ENCODE results near the gene EYA2. TPM values are rescaled to one million over a fixed set of nuclear protein-coding genes. Genes with fewer than 3 reads are reported as not detected.

EYA2 gene
- total and polyA plus RNA-seq, 2 donors (not counting 3 experiments of a cell fraction or from before 2014, with no cell fraction given): not detected

GRCh38 chr20:46984405-46984804 is 89.8 kb downstream of the EYA2 start:
- Histone ChIP-seq H3K9ac (replicated peaks; ENCODE audit: extremely low read depth, insufficient read depth, low read length) (no peak overlapping the region), H3K9me3 (replicated peaks; ENCODE audit: control insufficient read depth, insufficient read depth, low read length) (no peaks in the 10 kb centered on the region), H3K4me3 (replicated peaks in 1 of 3; ENCODE audit: insufficient read depth in 1 of 3, low read depth in 1 of 3, low read length in 3 of 3) (no peak overlapping the region), H3K4me1 (ENCODE audit: control insufficient read depth, extremely low read depth, insufficient read depth, low read length) (no peaks in the 10 kb centered on the region), H3K27ac (ENCODE audit: insufficient read depth, low read depth, low read length) (no peak overlapping the region), H3K27me3 (ENCODE audit: control insufficient read depth in 2 of 2, insufficient read depth in 2 of 2, low read length in 2 of 2) (no peaks in the 10 kb centered on the region), H4K20me1 (replicated peaks; ENCODE audit: control insufficient read depth, extremely low read depth, insufficient read depth, low read length) (no peaks in the 10 kb centered on the region), H3K36me3 (ENCODE audit: control insufficient read depth in 2 of 2, extremely low read depth in 1 of 2, insufficient read depth in 2 of 2, low read length in 2 of 2) (no peaks in the 10 kb centered on the region), H3K9me1 (replicated peaks; ENCODE audit: control insufficient read depth, extremely low read depth, insufficient read depth, low read length) (no peaks in the 10 kb centered on the region), H2AFZ (ENCODE audit: low read depth, low read length) (no peak overlapping the region), H3K79me2 (ENCODE audit: control insufficient read depth, insufficient read depth, low read length) (no peaks in the 10 kb centered on the region), H3K4me2 (ENCODE audit: insufficient read depth, low read length) (no peak overlapping the region)
- intact Hi-C loops (cut with micrococcal nuclease) (no loop called here), dilution Hi-C loops (cut with MboI; ENCODE audit: extremely low pct_ligation_motif_present, low sequenced_read_pairs) (no loop called here)
- ChIA-PET CTCF (no interaction called here), POLR2A (no interaction called here)
- FAIRE-seq (no peak), DNase-seq (ENCODE audit: low read depth, low spot score) (no peak)
- no TSS peak for BruUV-seq (replicated peaks)
- no peak for TF ChIP-seq JUN (IDR thresholded peaks at IDR 0.05; ENCODE audit: borderline replicate concordance, insufficient read depth, insufficient read length, low read depth)

DNA sequence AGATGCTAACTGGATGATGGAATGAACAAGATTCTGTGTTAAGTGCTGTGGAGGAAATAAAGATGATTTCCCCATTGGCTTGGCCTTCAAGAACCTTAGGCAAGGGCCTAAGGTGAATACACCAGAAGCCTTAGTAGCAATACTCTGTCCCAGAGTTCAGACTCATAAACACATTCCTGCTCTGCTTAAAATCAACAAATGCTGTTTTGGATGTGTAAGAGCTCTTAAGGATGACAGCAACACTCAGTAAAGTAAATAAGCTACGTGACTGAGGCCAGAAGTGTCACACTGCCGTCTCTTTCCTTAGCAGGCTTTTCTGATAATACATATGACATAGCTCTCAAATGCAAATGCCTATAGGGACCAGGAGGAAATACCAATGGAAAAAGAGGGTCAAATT is 90.6 kb downstream of the EYA2 start:
- no peak overlapping the region for H2AFZ ChIP-seq (ENCODE audit: low read depth, low read length)
- H3K9ac ChIP-seq (replicated peaks; ENCODE audit: extremely low read depth, insufficient read depth, low read length): no peak overlapping the region
- no peaks in the 10 kb centered on the region for H3K27me3 ChIP-seq (ENCODE audit: control insufficient read depth in 2 of 2, insufficient read depth in 2 of 2, low read length in 2 of 2)
- CTCF ChIA-PET: no interaction called here
- no peak for TF ChIP-seq POLR2AphosphoS5 (IDR thresholded peaks at IDR 0.05; ENCODE audit: insufficient read depth, low read depth, low read length)
- no peak for TF ChIP-seq JUN (IDR thresholded peaks at IDR 0.05; ENCODE audit: borderline replicate concordance, insufficient read depth, insufficient read length, low read depth)
- no peak for FAIRE-seq
- H3K36me3 ChIP-seq (ENCODE audit: control insufficient read depth in 2 of 2, extremely low read depth in 1 of 2, insufficient read depth in 2 of 2, low read length in 2 of 2): no peaks in the 10 kb centered on the region
- H3K4me1 ChIP-seq (ENCODE audit: control insufficient read depth, extremely low read depth, insufficient read depth, low read length): no peaks in the 10 kb centered on the region
- no peak overlapping the region for H3K4me3 ChIP-seq (replicated peaks in 1 of 3; ENCODE audit: insufficient read depth in 1 of 3, low read depth in 1 of 3, low read length in 3 of 3)
- H3K9me3 ChIP-seq (replicated peaks; ENCODE audit: control insufficient read depth, insufficient read depth, low read length): no peaks in the 10 kb centered on the region
- H3K4me2 ChIP-seq (ENCODE audit: insufficient read depth, low read length): no peak overlapping the region
- no peaks in the 10 kb centered on the region for H3K9me1 ChIP-seq (replicated peaks; ENCODE audit: control insufficient read depth, extremely low read depth, insufficient read depth, low read length)
- DNase-seq (ENCODE audit: low read depth, low spot score): no peak
- dilution Hi-C loops (cut with MboI; ENCODE audit: extremely low pct_ligation_motif_present, low sequenced_read_pairs) (no loop called here), intact Hi-C loops (cut with micrococcal nuclease) (no loop called here)
- BruUV-seq (replicated peaks): no TSS peak
- POLR2A ChIA-PET: no interaction called here
- no peak overlapping the region for H3K27ac ChIP-seq (ENCODE audit: insufficient read depth, low read depth, low read length)
- H3K79me2 ChIP-seq (ENCODE audit: control insufficient read depth, insufficient read depth, low read length): no peaks in the 10 kb centered on the region
- no peaks in the 10 kb centered on the region for H4K20me1 ChIP-seq (replicated peaks; ENCODE audit: control insufficient read depth, extremely low read depth, insufficient read depth, low read length)

Measured in endothelial cell of umbilical vein (primary cell).